Small intestine (tissue), 7 donors: Measurements from ENCODE around the gene USP24. TPM values are rescaled to one million over a fixed set of nuclear protein-coding genes. Genes with fewer than 3 reads are reported as not detected.

Experiments
- DNase-seq, 2 donors: peaks; one replicate each; pipeline versions ENCODE4 v3.0.0 to v3.0.0-alpha.2; 2013
- FAIRE-seq: peaks from 2 replicates; lab custom pipeline; 2012; peaks lifted over from hg19 to GRCh38; lab: Jason Lieb, UNC
- H3K27ac ChIP-seq, 3 donors: one replicate each; pipeline ENCODE4 v1.5.1; 2013; ENCODE audit warnings: low read length in 2 of 3, mild to moderate bottlenecking in 2 of 3, control low read depth in 1 of 3, inconsistent platforms in 1 of 3, low read depth in 1 of 3, moderate library complexity in 1 of 3
- H3K27me3 ChIP-seq, 3 donors: one replicate each; pipeline ENCODE4 v1.6.1; 2013; ENCODE audit warnings: low read length in 3 of 3, inconsistent platforms in 1 of 3; ENCODE audit not compliant: control insufficient read depth in 3 of 3, insufficient read depth in 3 of 3
- H3K36me3 ChIP-seq, 3 donors: one replicate each; pipeline ENCODE4 v1.6.1; 2013; ENCODE audit warnings: low read length in 3 of 3, inconsistent platforms in 1 of 3, low read depth in 1 of 3, mild to moderate bottlenecking in 1 of 3, moderate library complexity in 1 of 3; ENCODE audit not compliant: control insufficient read depth in 3 of 3, insufficient read depth in 2 of 3
- H3K4me1 ChIP-seq, 3 donors: one replicate each; pipeline ENCODE4 v1.6.1; 2013; ENCODE audit warnings: low read length in 2 of 3, inconsistent platforms in 1 of 3, low read depth in 1 of 3, mild to moderate bottlenecking in 1 of 3, moderate library complexity in 1 of 3; ENCODE audit not compliant: control insufficient read depth in 3 of 3, insufficient read depth in 2 of 3
- H3K4me3 ChIP-seq, 3 donors: one replicate each; pipeline ENCODE4 v1.5.1; 2013; ENCODE audit warnings: low read length in 3 of 3, control low read depth in 1 of 3, inconsistent platforms in 1 of 3, low read depth in 1 of 3, mild to moderate bottlenecking in 1 of 3, moderate library complexity in 1 of 3
- H3K9me3 ChIP-seq, 2 donors: one replicate each; pipeline ENCODE4 v1.6.1; 2013; ENCODE audit warnings: low read depth in 1 of 2, low read length in 1 of 2; ENCODE audit not compliant: control insufficient read depth in 2 of 2, insufficient read depth in 1 of 2
- WGBS, 3 donors: extraction: QIAGEN DNeasy Blood & Tissue Kit; methylation state at CpG; one replicate each; pipeline ENCODE4 v1.1.7; 2013; 5-methylcytosine and 5-hydroxymethylcytosine counted together
- polyA plus RNA-seq, 4 donors: library from polyadenylated mRNA; stranded (reverse) in 3 of 4; unstranded in 1 of 4; fragments of 200-250 nt in 3 of 4; fragments of 120-200 nt in 1 of 4; gene quantifications; one replicate each; pipeline versions ENCODE4 v1.2.1 to v1.2.3, GENCODE V29; 2013
- donor health status: healthy with polysubstance abuse.
- donor health status: control.
- donor health status: control.
- donor health status: Bipolar disorder and iron deficiency.
- donor health status: healthy.

The USP24 gene
- polyA plus RNA-seq, 4 donors: 7.3 to 38.3 (median 11.2) TPM

- H3K27me3 ChIP-seq: no peaks in the 10 kb centered on the region
- no peak overlapping the region for H3K27ac ChIP-seq
- H3K9me3 ChIP-seq: no peaks in the 10 kb centered on the region
- no peak overlapping the region for H3K4me3 ChIP-seq
- H3K4me1 ChIP-seq: no peaks in the 10 kb centered on the region
- FAIRE-seq: no peak
- H3K36me3 ChIP-seq: peaks cover 0 to 15% (median 3%) of the 10 kb centered on the region in 3 donors
- DNase-seq: no peak
- WGBS, 3 donors: 87 to 92% (median 90%) methylated on average over 15 of the region's 15 CpGs
Measured at GRCh38 chr1:55057270-55057955, 157.8 kb downstream of the USP24 start.

GRCh38 chr1:55056632-55056992, 158.6 kb downstream of the USP24 start:
- Histone ChIP-seq H3K27ac (no peak overlapping the region), H3K36me3 (peaks cover 0 to 18% (median 3%) of the 10 kb centered on the region in 3 donors), H3K27me3 (no peaks in the 10 kb centered on the region), H3K4me1 (no peaks in the 10 kb centered on the region), H3K4me3 (no peak overlapping the region), H3K9me3 (no peaks in the 10 kb centered on the region)
- WGBS, 3 donors: 94 to 95% (median 94%) methylated on average over 20 of the region's 20 CpGs
- no peak for DNase-seq
- no peak for FAIRE-seq

- Histone ChIP-seq H3K4me1 (no peaks in the 10 kb centered on the region), H3K36me3 (peaks cover 0 to 14% (median 3%) of the 10 kb centered on the region in 3 donors), H3K9me3 (no peaks in the 10 kb centered on the region), H3K27me3 (no peaks in the 10 kb centered on the region), H3K27ac (no peak overlapping the region), H3K4me3 (no peak overlapping the region)
- DNase-seq (no peak), FAIRE-seq (no peak)
- WGBS, 3 donors: 92 to 94% (median 92%) methylated on average over 37 to 42 of the region's 42 CpGs
Measured at GRCh38 chr1:55055951-55056631, 159.1 kb downstream of the USP24 start.

GRCh38 chr1:55055084-55055882, 159.9 kb downstream of the USP24 start:
- Histone ChIP-seq H3K27ac (no peak overlapping the region), H3K36me3 (peaks cover 0 to 14% (median 3%) of the 10 kb centered on the region in 3 donors), H3K9me3 (no peaks in the 10 kb centered on the region), H3K27me3 (no peaks in the 10 kb centered on the region), H3K4me3 (no peak overlapping the region), H3K4me1 (no peaks in the 10 kb centered on the region)
- WGBS, 3 donors: 82 to 88% (median 87%) methylated on average over 12 of the region's 12 CpGs
- DNase-seq: no peak
- no peak for FAIRE-seq

GRCh38 chr1:55054396-55054795, 160.8 kb downstream of the USP24 start:
- FAIRE-seq (no peak), DNase-seq (no peak)
- H3K36me3 ChIP-seq: peaks cover 0 to 11% (median 0%) of the 10 kb centered on the region in 3 donors
- H3K4me3 ChIP-seq: no peak overlapping the region
- 92% methylated on average over 5 of the region's 5 CpGs for WGBS, 3 donors
- no peaks in the 10 kb centered on the region for H3K9me3 ChIP-seq
- no peaks in the 10 kb centered on the region for H3K27me3 ChIP-seq
- H3K27ac ChIP-seq: no peak overlapping the region
- no peaks in the 10 kb centered on the region for H3K4me1 ChIP-seq

GRCh38 chr1:55053265-55053954, 161.8 kb downstream of the USP24 start:
- FAIRE-seq (no peak), DNase-seq (no peak)
- peaks cover 0 to 10% (median 0%) of the 10 kb centered on the region in 3 donors for H3K36me3 ChIP-seq
- no peak overlapping the region for H3K27ac ChIP-seq
- WGBS, 3 donors: 57 to 60% (median 57%) methylated on average over 7 of the region's 7 CpGs
- no peak overlapping the region for H3K4me3 ChIP-seq
- no peaks in the 10 kb centered on the region for H3K9me3 ChIP-seq
- no peaks in the 10 kb centered on the region for H3K27me3 ChIP-seq
- H3K4me1 ChIP-seq: no peaks in the 10 kb centered on the region

- Histone ChIP-seq H3K4me1 (no peaks in the 10 kb centered on the region), H3K4me3 (no peak overlapping the region), H3K36me3 (peaks cover 0 to 9% (median 0%) of the 10 kb centered on the region in 3 donors), H3K27me3 (no peaks in the 10 kb centered on the region), H3K9me3 (no peaks in the 10 kb centered on the region), H3K27ac (no peak overlapping the region)
- DNase-seq: no peak
- FAIRE-seq: no peak
- WGBS, 3 donors: 85 to 90% (median 89%) methylated on average over 29 of the region's 29 CpGs
Measured at GRCh38 chr1:55052221-55053142, 162.7 kb downstream of the USP24 start.
